H1 (cell line): Measurements from ENCODE around the gene RPN2. TPM values are rescaled to one million over a fixed set of nuclear protein-coding genes. Genes with fewer than 3 reads are reported as not detected.

Experiments
- CBX8 ChIP-seq: fragments of 300-800, 300-1000 bp; sonication (generic); IDR thresholded peaks from 2 replicates; pipeline ENCODE4 v1.7.1; 2016; ENCODE audit warnings: low read depth, low read length, borderline replicate concordance
- FOSL1 ChIP-seq: IDR thresholded peaks from 2 replicates; pipeline ENCODE4 v1.6.1; 2011; ENCODE audit warnings: mild to moderate bottlenecking, low read depth, low read length, moderate library complexity; ENCODE audit not compliant: insufficient read depth
- SIRT6 ChIP-seq: IDR thresholded peaks from one replicate; pipeline ENCODE4 v1.7.1; 2012; ENCODE audit warnings: low read length, inconsistent platforms
- SIX5 ChIP-seq: IDR thresholded peaks from 2 replicates; pipeline ENCODE4 v1.6.1; 2011; ENCODE audit warnings: mild to moderate bottlenecking, low read depth, low read length
- TEAD4 ChIP-seq: IDR thresholded peaks from 2 replicates; pipeline ENCODE4 v1.6.1; 2012; ENCODE audit warnings: low read depth, low read length, inconsistent platforms, mixed read lengths
- polyA plus RNA-seq, 7 experiments: library from polyadenylated mRNA; depleted of rRNA in 3 of 7; stranded (reverse) in 5 of 7; unstranded in 2 of 7; fragments of >200 nt in 5 of 7; fragments of 200-250 nt in 2 of 7; gene quantifications; 1 replicate in 5 of 7; 2 replicates in 1 of 7; 4 replicates in 1 of 7; pipeline versions ENCODE4 v1.2.1 to v1.2.3, GENCODE V29; 2011 to 2013; ENCODE audit warnings: missing spikeins in 2 of 7, mixed read lengths in 2 of 7
- total RNA-seq: library from RNA; stranded (reverse); fragmentation: NEBNext Ultra II Directional; extraction: Animal tissue kit (Norgen Biotek cat#: 25700); gene quantifications from 2 replicates; pipeline ENCODE4 v1.2.1, GENCODE V29; 2021
- TF ChIP-seq, protein P1 (sequence below): fragments of 300-600 bp; sonication (generic); IDR thresholded peaks from 2 replicates; pipeline ENCODE4 v1.7.1; 2012; ENCODE audit warnings: low read length, moderate library complexity, mild to moderate bottlenecking, inconsistent platforms; ENCODE audit not compliant: insufficient replicate concordance
- TF ChIP-seq, protein P2 (sequence below): IDR thresholded peaks from 2 replicates; pipeline ENCODE4 v1.6.1; 2011; ENCODE audit warnings: low read depth, mild to moderate bottlenecking, low read length; ENCODE audit not compliant: insufficient read depth

RPN2 gene
- total and polyA plus RNA-seq, 2 of the 8 experiments (the other 6 are each of a cell fraction or from before 2014, with no cell fraction given), result 236 to 379 TPM

DNA sequence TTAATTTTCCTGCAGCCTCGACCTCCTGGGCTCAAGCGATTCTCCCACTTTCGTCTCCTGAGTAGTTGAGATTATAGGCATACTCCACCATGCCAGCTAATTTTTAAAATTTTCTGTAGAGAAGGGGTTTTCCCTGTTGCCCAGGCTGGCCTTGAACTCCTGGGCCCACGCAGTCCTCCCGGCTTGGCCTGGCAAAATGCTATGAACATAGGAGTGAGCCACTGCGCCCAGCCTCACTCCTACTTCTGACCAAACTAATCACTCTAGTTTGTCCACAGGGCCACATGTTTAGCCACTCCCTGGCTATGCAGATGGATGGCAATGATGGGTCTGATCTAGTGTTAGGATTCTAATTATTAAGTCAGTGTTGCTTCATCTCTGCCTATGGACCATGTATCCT is 31.9 kb upstream of the RPN2 start (continued):
- TF ChIP-seq, protein P1, sequence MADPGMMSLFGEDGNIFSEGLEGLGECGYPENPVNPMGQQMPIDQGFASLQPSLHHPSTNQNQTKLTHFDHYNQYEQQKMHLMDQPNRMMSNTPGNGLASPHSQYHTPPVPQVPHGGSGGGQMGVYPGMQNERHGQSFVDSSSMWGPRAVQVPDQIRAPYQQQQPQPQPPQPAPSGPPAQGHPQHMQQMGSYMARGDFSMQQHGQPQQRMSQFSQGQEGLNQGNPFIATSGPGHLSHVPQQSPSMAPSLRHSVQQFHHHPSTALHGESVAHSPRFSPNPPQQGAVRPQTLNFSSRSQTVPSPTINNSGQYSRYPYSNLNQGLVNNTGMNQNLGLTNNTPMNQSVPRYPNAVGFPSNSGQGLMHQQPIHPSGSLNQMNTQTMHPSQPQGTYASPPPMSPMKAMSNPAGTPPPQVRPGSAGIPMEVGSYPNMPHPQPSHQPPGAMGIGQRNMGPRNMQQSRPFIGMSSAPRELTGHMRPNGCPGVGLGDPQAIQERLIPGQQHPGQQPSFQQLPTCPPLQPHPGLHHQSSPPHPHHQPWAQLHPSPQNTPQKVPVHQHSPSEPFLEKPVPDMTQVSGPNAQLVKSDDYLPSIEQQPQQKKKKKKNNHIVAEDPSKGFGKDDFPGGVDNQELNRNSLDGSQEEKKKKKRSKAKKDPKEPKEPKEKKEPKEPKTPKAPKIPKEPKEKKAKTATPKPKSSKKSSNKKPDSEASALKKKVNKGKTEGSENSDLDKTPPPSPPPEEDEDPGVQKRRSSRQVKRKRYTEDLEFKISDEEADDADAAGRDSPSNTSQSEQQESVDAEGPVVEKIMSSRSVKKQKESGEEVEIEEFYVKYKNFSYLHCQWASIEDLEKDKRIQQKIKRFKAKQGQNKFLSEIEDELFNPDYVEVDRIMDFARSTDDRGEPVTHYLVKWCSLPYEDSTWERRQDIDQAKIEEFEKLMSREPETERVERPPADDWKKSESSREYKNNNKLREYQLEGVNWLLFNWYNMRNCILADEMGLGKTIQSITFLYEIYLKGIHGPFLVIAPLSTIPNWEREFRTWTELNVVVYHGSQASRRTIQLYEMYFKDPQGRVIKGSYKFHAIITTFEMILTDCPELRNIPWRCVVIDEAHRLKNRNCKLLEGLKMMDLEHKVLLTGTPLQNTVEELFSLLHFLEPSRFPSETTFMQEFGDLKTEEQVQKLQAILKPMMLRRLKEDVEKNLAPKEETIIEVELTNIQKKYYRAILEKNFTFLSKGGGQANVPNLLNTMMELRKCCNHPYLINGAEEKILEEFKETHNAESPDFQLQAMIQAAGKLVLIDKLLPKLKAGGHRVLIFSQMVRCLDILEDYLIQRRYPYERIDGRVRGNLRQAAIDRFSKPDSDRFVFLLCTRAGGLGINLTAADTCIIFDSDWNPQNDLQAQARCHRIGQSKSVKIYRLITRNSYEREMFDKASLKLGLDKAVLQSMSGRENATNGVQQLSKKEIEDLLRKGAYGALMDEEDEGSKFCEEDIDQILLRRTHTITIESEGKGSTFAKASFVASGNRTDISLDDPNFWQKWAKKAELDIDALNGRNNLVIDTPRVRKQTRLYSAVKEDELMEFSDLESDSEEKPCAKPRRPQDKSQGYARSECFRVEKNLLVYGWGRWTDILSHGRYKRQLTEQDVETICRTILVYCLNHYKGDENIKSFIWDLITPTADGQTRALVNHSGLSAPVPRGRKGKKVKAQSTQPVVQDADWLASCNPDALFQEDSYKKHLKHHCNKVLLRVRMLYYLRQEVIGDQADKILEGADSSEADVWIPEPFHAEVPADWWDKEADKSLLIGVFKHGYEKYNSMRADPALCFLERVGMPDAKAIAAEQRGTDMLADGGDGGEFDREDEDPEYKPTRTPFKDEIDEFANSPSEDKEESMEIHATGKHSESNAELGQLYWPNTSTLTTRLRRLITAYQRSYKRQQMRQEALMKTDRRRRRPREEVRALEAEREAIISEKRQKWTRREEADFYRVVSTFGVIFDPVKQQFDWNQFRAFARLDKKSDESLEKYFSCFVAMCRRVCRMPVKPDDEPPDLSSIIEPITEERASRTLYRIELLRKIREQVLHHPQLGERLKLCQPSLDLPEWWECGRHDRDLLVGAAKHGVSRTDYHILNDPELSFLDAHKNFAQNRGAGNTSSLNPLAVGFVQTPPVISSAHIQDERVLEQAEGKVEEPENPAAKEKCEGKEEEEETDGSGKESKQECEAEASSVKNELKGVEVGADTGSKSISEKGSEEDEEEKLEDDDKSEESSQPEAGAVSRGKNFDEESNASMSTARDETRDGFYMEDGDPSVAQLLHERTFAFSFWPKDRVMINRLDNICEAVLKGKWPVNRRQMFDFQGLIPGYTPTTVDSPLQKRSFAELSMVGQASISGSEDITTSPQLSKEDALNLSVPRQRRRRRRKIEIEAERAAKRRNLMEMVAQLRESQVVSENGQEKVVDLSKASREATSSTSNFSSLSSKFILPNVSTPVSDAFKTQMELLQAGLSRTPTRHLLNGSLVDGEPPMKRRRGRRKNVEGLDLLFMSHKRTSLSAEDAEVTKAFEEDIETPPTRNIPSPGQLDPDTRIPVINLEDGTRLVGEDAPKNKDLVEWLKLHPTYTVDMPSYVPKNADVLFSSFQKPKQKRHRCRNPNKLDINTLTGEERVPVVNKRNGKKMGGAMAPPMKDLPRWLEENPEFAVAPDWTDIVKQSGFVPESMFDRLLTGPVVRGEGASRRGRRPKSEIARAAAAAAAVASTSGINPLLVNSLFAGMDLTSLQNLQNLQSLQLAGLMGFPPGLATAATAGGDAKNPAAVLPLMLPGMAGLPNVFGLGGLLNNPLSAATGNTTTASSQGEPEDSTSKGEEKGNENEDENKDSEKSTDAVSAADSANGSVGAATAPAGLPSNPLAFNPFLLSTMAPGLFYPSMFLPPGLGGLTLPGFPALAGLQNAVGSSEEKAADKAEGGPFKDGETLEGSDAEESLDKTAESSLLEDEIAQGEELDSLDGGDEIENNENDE, result no peak
- TF ChIP-seq, protein P2, sequence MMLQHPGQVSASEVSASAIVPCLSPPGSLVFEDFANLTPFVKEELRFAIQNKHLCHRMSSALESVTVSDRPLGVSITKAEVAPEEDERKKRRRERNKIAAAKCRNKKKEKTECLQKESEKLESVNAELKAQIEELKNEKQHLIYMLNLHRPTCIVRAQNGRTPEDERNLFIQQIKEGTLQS, result no peak
- TF ChIP-seq SIRT6 (no peak), CBX8 (no peak), FOSL1 (no peak), TEAD4 (no peak), SIX5 (no peak)
